CD4-positive, alpha-beta T cell treated with Interleukin-6 for 4 hours (primary cell): ENCODE results near the gene CLIP2.
"Not testable (repeated sequence)": the region's sequence is repeated elsewhere in the genome, so short reads cannot be mapped to it uniquely, and the experiment has no call there.

Experiments used
- DNase-seq: peaks from one replicate; pipeline ENCODE4 v3.0.0-alpha.2; 2020; ENCODE audit warnings: mixed read lengths

The CLIP2 gene

DNA sequence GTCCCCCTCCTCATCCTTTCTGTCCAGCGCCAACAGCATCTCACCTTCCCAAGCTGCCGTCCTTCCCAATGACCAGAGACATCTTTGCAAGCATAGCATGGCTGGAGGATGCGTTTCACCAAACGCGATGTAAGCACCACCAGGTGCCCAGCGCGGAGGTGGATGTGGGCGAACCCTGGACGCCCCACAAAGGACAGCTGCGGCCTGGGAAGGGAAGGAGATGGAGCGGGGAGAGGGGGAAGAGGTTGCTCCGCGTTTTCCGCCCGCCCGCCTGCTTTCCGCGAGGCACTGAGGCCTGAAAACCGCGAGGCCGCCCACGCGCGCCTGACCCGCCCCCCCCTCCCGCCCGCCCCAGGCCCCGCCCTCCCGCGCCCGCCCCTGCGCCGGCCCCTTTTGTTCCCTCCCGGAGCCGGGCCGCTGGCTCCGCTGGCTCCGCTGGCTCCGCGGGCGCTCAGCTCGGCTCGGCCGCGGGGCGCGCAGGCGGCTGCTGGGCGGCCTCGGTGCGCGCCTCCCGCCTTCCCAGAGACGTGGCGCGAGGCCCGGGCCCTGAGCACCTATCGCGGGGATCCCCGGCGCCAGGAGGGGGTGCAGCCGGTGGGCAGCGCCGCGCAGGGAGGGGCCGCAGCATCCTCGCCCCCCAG is at the start of gene CLIP2:
Gene CLIP2 (plus strand): TSS at position 390 of the 641 bp plus-strand sequence. CDS start 28,140 bp downstream, outside the sequence.
- DNase-seq: peak; percentile 87

DNA sequence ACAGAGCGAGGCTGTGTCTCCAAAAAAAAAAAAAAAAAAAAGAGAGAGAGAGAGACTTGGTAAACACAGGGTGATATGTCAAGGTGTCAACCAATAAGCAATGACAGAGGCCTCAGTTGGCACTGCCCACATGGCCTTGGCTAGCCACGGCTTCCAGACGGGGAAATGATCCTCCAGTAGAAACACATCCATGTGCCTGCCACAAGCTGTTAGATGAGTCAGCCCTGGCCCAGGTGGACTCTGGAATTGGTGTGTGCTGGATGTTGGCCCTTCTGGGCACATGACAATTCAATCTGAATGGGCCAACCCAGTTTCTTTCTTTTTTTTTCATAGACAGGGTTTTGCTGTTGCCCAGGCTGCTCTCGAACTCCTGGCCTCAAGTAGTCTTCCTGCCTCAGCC is 48.7 kb upstream of the CLIP2 start:
- no peak for DNase-seq

DNA sequence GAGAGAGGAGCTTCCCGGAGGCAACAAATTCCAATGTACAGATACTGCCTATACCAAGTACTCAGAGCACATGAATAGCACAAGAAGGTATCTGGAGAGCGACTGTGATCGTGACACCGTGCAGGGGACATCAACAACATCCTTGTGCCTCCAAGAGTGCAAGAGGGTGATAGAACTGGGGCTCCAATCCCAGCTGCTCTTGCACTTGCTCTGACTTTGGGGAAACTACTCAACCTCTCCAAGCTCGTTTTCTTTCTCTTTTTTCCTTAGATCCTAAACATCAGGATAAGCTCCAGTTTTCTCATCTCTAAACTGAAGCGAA is 47.1 kb upstream of the CLIP2 start:
- no peak for DNase-seq

DNA sequence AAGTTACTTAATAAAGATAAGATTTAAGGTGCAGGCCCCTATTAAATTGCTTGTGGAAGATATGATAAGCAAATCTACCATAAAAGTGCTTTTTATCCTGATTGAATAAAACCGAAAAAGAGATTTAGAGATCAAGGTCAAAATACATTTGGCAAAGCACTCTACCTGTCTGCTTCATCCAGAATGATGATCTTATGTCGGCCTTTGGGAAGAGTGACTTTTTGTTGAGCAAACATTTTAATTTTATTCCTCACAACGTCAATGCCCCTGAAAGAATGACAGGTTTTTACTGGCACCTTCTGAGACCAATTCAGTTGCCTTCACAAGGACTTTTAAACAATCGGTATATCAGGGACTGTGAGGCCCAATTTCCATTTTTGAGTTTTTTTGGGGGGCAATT is 42.7 kb upstream of the CLIP2 start:
- DNase-seq: no peak

DNA sequence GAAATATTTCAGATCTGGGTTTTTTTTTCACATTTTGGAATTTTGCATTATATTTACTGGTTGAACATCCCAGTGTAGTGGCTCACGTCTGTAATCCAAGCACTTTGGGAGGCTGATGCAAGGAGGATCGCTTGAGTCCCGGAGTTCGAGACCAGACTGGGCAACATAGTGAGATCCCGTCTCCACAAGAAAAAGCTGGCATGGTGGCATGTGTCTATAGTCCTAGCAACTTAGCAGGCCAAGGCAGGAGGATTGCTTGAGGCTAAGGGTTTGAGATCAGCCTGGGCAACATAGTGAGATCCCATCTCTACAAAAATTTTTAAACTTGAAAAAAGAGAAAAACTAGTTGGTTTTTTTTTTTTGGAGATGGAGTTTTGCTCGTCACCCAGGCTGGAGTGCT is 41.1 kb upstream of the CLIP2 start:
- DNase-seq: no peak

DNA sequence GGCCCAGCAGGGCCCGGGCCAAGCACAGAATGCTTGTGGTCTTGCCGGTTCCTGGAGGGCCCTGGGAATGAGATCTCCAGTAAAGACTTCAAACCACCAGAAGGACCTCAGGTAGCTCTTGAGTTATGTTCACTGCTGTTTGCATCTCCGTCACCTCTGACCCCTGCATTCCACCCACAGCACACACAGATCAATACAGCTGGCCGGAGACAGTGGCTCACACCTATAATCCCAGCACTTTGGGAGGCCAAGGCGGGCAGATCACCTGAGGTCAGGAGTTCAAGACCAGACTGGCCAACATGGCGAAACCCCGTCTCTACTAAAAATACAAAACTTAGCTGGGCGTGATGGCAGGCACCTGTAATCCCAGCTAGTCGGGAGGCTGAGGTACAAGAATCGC is 40.1 kb upstream of the CLIP2 start:
- DNase-seq: not testable (repeated sequence)

DNA sequence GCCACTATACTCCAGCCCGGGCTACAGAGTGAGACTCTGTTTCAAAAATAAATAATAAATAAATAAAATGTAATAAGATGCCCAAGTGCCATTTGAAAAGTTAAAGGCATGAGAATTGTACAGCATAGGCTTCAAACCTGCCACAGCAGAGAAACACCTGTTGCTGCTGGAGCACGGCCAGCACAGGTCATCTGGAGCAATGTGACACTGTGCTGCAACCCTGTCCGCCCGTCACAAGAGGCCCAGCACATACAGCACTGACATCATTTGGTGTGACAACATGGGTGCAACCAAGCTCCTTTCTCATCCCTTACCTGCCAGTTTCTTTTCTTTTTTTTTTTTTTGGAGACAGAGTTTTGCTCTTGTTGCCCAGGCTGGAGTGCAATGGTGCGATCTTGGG is 36.3 kb upstream of the CLIP2 start:
- DNase-seq: no peak

DNA sequence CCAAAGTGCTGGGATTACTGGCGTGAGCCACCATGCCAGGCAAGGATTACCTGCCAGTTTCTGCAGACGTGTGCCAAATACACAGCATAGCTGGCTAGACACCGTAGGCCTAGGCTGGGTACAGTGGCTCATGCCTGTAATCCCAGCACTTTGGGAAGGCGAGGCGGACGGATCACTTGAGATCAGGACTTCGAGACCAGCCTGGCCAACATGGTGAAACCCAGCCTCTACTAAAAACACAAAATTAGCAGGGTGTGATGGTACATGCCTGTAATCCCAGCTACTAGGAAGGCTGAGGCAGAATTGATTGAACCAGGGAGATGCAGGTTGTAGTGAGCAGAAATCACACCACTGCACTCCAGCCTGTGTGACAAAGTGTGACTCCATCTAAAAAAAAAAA is 35.9 kb upstream of the CLIP2 start:
- no peak for DNase-seq

DNA sequence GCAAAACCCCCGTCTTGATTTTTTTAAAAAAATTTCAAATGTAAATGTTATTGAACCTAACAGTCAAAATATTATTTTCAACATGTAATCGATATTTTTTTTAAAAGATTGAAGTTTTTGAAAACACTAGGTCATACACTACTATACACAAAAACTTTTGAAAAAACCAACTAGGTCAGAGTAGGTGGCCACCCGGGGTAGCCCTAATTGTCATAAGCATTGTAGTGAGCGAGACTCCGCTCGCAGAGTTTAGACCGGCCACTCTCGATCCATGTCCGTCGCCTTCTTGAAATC is 35.4 kb upstream of the CLIP2 start:
- DNase-seq: no peak

DNA sequence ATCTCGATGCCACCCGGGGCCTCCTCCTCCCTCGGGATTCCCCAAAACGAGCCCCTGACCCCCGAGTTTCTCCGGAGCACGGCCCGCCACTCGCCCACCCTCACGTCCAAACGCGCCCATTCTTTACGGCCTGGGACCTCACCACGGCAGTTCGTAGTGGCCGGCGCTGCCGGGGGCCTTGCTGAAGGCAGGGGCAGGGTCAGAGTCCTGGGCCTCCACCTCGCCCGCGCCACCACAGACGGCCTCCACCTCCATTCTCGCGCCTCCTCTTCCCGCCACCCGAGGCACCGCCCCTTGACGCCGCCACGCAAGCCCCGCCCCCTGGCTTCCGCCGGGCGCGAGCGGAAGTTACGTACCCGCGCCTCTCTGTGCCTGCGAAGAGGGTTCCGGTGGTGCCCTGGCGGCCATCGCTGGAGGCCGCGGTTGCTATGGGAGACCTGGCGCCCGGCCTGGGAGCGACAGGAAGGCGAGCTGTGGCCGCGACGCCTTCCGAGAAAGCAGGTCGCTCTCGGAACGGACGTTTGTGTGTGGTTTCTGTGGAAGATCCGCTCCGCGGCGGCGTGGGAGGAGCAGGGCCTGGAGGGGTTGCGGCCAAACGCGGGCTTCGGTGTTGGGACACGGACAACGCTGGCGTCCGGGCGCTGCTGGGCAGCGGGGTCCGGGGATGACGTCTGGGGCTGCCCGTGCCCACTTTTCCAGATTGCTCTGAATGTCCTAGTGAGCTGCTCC is 34.9 kb upstream of the CLIP2 start, which contains the start of gene RFC2:
Gene RFC2 (minus strand): TSS at position 271 of the 729 bp plus-strand sequence. CDS start 16 bp downstream, at position 255.
- DNase-seq: peak; percentile 94

DNA sequence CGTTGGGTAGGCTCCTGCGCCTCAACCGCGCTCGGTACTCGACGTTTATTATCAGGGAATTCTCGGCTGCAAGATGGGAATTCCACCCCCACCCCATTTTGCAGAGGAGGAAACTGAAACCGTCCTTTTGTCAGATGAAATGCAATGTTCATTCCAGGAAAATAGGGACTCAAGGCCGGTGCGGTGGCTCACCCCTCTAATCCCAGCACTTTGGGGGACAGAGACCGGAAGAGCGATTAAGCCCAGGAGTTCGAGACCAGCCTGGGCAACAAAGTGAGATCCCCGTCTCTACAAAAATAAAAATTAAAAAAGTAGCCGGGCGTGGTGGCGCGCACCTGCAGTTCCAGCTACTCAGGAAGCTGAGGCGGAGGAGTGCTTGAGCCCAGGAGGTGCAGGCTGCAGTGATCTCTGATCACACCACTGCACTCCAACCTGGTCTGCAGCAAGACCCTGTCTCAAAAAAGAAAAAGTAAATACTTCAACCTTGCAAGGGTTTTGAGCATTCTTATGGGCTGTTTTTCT is 34.3 kb upstream of the CLIP2 start:
- peak; percentile 9 for DNase-seq

DNA sequence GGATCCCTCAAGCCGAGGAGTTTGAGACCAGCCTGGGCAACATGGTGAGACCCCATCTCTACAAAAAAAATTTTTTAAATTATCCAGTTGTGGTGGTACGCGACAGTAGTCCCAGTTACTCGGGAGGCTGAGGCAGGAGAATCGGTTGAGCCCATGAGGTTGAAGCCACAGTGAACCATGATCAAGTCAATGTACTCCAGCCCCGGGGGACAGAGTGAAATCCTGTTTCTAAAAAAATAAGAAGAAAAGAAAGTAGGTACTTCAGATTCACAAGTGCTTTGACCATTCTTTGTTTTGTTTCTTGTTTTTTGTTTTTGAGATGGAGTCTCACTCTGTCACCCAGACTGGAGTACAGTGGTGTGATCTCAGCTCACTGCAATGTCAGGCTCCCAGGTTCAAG is 33.7 kb upstream of the CLIP2 start:
- DNase-seq: not testable (repeated sequence)

DNA sequence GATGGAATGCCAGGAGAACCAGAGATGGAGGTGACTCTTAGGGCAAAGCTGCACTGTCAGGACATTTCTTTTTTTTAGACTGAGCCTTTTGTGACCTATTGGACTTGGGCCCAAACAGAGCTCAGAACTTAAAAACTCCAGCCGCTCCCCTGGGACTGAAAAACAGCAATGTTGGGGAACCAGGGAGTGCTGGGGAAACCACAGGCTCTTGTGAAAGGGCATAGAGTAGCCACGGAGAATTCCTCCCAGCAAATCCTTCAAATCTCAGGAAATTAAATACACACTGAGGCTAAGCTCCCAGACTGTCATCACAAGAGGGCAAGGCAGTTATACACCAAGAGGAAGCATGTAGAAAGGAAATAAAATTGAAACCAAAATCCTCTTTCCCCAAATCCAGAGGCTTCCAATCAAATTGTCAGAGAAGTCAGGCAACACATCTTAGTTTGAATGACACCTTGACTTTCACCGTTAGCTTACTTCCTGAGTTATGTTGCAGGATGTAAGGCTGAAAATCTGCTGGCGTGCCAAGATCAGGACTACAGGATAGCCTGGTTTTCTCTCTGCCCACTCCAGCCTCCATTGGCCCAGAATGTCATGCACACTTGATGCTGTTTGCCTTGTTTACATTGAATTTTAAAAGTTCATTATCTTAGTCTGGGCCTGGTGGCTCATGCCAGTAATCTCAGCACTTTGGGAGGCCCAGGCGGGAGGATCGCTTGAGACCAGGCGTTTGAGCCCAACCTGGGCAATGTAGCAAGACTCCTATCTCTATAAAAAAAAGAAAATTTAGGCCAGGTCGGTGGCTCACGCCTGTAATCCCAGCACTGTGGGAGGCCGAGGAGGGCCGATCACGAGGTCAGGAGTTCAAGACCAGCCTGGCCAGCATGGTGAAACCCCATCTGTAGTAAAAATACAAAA is 32.5 kb upstream of the CLIP2 start:
- no peak for DNase-seq

DNA sequence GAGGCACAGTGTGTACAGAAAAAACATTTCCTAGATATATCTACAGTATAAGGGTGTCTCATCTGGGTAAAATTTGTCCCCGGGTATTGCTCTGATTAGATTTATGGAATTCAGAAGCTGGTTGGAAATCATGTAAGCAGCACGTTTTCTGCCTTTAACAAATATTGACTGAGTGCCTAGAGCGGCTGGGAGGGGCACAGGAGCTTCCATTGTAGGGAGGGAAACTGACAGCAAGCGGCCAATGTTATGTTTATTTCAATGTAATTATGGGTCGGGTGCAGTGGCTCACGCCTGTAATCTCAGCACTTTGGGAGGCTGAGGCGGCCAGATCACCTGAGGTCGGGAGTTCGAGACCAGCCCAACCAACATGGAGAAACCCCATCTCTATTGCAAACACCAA is 30.6 kb upstream of the CLIP2 start:
- DNase-seq: no peak

DNA sequence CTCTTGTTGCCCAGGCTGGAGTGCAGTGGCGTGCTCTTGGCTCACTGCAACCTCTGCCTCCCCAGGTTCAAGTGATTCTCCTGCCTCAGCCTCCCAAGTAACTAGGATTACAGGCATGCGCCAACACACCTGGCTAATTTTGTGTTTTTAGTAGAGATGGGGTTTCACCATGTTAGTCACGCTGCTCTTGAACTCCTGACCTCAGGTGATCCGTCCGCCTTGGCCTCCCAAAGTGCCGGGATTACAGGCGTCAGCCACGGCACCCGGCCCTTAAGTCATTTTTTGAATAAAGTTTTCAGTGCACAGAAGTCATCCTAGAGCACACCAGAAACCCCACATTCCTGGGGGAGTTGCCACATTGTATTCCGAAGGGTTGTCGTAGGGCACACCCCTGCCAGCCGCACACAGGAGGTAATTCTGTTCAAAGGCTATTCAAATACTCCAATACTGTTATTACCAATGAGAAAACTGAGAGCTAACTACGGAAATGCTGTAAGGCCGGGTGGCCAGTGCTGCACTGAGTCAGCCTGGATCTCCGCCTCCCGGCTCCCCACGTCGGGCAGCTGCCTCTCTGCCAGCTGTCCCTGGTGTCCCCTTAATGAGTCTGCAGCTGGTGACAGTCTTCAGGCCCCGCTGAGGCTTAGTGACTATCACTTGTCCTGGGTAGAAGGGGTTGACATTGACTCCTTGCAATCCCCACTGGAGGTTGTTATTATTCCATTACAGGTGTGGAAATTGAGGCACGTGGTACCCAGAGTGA is 26.4 kb upstream of the CLIP2 start:
- DNase-seq: no peak

DNA sequence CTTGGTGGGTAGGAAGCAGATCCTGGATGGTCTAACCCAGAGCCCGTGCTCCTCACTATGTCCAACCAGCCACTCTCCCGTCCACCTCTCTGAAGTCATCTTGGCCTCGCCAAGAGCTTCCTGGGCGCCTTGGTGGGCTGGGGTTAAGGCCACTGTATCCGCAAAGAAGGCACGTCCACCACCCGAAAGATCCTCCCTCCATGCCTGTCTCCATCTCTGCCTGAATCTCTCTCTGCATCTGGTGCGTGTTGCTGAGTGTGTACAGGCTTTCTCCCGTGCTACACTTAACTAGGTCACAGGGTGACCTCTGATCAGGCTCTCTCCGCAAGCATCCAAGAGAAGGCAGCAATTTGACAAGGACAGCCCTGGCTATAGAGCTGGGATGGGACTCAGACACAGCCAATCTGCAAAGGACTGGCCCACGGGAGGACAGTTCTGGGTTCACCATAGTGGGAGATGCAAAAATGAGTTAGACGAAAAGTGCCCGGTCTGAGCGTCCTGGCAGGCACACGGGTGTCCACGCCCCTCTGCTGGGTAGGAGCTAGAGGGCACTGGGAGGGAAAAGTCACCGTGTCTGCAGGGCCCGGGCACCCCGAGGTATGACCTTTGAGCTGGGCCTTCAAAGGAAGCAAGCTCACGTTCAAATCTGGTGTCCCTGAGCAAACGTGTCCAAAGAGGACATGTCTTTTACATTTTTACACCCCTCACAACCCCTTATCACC is 25.6 kb upstream of the CLIP2 start:
- no peak for DNase-seq

DNA sequence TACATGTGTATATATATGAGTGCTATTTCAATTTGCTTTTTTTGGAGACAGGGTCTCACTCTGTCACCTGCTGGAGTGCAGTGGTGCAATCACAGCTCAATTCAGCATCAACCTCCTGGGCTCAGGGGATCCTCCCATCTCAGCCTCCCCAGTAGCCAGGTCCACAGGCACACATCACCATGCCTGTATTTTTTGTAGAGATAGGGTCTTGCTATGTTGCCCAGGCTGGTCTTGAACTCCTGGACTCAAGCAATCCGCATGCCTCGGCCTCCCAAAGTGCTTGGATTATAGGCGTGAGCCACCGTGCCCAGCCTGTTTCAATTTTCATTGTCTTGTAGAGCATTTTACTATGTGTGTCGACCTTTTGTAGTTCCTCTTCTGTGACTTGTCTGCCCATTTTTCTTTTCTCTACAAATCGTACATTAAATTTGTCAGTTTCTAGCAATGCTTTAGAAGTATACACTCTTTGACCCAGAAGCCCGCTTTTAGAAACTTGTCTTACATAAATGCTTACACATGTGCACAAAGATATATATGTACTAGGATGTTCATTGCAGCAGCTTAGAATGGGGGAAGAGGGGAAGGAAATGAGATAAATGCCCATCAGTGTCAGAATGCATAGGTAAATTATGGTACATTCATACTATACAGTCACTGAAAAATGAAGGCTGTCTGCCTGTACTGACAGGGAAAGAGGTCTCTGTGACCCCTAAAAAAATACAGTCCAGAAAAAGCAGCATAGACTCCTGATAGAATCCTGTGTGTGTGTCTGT is 22.8 kb upstream of the CLIP2 start:
- DNase-seq: no peak

DNA sequence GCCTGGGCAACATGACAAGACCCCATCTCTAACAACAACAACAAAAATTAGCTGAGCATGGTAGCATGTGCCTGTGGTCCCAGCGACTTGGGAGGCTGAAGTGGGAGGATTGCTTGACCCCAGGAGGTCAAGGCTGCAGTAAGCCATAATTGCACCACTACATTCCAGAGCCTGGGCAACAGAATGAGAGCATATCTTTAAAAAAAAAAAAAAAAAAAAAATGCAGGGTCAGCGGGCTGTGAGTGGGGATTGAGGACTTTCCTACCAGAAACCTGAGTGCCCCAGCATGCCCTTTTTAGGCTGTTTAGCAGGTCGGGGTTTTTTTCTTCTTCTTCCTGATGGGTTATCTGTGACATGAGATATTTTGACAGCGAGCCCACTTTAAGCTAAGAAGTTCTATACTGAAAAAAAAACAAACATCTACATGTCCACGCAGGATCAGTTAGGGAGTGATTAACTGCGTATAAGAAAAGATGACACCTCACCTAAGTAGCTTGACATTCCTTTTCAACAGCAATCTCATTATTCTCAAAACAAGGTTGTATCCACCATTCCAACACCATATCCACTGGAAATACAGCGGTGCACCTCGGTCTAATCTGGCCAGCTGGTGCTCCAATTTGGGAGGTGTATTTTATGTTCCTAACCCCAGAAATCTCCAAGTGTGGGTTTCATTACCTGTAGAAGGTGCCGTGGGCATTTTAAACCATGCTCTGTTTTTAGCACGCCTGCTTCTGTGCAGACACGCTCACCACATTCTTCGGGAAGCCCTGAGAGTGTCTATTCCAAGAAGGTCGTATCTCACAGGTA is 21.2 kb upstream of the CLIP2 start:
- DNase-seq: no peak

DNA sequence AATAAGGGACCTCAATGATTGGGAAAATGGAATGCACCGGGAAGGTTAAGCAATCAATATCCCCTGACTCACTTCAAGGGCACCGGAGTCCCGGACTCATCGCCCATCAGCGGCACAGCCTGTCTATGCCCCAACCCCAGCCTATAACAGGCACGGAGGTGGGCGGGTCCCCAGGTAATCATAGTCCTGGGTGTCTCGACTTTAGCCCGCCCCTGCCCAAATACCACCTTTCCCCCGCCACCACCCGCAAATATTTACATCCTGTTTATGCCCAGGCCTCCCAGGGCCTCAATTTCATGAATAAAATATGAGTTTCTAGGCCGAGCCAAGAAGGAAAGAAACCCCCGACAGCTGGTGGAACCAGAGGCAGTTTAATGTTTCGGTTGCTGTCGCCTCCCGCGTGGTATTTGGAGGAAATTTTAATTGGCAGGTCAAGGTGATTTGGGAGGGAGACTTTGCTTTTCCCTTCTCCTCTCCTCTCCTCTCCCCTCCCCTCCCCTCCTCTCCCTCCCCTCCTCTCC is 19.4 kb upstream of the CLIP2 start:
- peak; percentile 68 for DNase-seq

DNA sequence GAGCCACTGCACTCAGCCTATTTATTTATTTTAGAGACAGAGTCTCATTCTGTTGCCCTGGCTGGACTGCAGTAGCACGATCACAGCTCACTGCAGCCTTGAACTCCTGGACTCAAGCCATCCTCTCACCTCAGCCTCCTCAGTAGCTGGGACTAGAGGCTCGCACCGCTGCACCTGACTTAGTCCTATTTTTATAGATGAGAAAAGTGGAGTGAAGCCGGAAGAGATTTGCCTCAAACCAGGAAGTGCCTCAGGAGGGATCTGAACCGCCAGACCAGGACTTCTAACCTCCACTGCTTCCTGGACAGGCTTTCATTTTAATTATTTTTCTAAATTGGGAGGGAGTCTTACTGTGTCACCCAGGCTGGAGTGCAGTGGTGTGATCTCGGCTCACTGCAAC is 17.5 kb upstream of the CLIP2 start:
- DNase-seq: no peak
